HG03280 (cell line): ENCODE measurements around the gene ACO1.

ENCODE experiments used
- ATAC-seq: cut with Tn5 transposase; IDR thresholded peaks from one replicate; pipeline ENCODE4 v1.9.1; 2021; ENCODE audit warnings: mild to moderate bottlenecking, moderate library complexity; ENCODE audit not compliant: unreplicated experiment

Gene ACO1

DNA sequence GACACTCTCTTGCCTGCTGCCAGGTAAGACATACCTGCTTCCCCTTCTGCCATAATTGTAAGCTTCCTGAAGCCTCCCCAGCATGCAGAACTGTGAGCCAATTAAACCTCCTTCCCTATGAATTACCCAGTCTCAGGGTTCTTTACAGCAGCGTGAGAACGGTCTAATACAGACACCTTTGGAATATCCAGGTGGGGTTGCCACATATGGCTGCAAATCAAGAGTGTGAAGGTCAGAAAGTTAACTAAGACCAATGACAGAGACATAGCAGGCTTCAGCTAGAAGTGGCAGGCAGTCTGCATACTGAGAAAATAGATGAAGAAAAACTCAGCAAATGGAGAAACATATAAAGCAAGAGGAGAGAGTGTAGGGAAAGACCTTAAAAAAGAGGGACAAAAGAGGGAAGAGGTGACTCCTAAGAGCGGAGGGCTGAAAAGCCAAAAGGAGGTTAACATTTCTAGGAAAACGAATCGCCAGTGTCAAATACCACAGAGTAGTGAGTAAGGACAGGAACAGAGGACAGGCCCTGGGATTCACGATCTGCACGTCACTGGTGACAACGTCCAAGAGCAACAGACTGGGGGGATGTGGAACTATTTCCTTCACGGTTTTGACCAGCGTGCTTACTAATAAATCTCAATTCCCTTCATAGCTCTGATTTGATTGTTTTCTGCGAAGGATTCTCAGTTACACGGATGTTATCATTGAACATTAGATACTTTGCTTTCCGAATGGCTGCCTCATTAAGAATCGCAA is 1.7 kb upstream of the ACO1 start:
- no peak for ATAC-seq

- no peak for ATAC-seq
Measured at GRCh38 chr9:32384002-32384363, 460 bp upstream of the ACO1 start.

GRCh38 chr9:32385152-32385884 is 875 bp downstream of the ACO1 start:
- no peak for ATAC-seq

- ATAC-seq = no peak
Measured at GRCh38 chr9:32385885-32386283, 1.4 kb downstream of the ACO1 start.

GRCh38 chr9:32387256-32387655 is 2.8 kb downstream of the ACO1 start:
- no peak for ATAC-seq

DNA sequence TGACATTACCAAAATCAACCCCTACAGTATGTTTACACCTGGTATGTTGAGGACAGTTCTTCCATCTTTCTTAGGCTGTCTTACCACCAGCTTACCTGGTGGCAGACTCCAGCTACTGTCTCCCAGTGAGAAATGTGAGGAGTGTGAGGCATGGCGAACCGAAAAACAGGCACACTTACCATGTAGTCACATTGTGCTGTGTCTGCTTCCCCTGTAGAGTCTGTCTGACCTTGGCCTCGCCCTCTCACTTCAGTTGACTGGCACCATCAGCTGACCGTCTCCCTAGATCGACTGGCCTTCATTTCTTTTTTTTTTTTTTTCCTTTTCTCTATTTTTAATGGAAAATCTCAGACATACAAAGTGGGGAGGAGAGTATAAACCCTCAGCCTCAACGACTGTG is 4.9 kb downstream of the ACO1 start:
- ATAC-seq = no peak

GRCh38 chr9:32393911-32394310 is 9.5 kb downstream of the ACO1 start:
- ATAC-seq = no peak

- ATAC-seq = no peak
Measured at GRCh38 chr9:32394381-32395049, 10.1 kb downstream of the ACO1 start.

GRCh38 chr9:32395510-32396216 is 11.2 kb downstream of the ACO1 start:
- ATAC-seq = no peak

DNA sequence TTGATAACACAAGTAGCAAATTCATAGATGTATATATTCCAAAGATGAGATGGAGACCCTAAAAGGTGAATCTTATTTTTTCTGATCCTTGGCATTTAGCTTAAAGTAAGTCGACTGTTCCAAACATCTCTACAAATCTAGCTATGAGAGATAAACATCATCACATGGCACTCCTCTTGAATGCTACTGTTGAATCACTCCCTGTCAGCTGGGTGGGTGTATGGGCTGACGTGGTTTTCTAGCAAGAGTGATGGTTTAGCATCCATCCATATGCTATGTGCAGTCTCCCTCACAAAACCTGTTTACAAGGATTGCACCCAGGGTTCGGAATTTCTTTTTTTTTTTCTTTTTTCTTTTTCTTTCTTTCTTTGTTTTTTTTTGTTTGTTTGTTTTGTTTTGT is 13.8 kb downstream of the ACO1 start:
- ATAC-seq = no peak

GRCh38 chr9:32399110-32399815 is 14.8 kb downstream of the ACO1 start:
- ATAC-seq = no peak

- no peak for ATAC-seq
Measured at GRCh38 chr9:32401488-32401887, 17.0 kb downstream of the ACO1 start.

GRCh38 chr9:32403567-32404260 is 19.3 kb downstream of the ACO1 start:
- no peak for ATAC-seq

DNA sequence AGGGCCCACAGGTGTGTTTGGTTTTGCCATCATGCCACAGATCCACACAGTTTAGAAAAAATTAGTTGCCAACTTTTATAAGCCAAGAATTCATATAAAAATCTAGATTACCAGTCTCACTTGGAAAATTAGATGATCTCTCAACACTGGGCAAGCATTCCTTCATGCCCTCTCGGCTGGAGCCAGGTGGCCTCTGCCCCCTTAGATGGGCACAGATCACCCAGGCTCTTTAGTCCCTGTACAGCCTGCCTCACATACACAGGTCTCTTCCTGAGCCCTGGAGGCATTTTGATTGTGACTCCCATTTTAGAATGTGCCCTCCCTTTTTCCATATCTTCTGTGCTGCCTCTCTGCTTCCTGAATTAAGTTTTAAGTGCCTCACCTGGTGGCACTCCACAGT is 20.0 kb downstream of the ACO1 start:
- no peak for ATAC-seq

DNA sequence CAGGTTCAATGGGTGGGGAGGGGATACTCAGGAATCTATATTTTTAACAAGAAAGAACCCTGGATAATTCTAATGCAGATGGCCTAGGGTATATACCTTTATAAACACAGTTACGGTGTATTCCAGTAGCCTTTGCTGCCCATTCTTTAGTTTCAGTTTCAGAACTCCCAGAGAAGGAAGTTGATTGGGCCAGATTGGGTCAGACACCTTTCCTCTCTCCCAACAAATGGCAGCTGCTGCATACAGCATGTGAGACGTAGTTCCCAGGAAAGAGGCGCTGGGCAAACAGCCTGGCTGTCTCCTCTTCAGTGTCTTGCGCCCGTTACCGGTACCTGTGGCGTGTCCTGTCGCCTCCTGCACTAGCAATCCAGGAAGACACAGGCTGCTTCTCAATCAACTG is 20.4 kb downstream of the ACO1 start:
- no peak for ATAC-seq

GRCh38 chr9:32405506-32405905 is 21.1 kb downstream of the ACO1 start:
- ATAC-seq = no peak

DNA sequence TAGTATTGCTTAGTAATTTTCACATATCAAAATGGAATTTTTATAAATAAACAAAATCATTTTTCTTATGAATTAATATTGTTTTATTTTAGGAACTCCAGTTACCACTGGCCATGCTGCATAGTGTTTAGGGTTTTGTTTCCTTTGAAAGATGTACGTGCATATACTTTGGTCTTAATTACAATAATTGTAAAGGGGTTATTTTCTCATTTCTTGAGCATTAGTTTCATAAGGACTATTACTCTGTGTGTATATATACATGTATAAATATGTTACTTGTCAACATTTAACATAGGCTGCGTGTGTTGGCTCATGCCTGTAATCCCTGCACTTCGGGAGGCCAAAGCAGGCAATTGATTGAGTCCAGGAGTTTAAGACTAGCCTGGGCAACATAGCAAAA is 21.6 kb downstream of the ACO1 start:
- no peak for ATAC-seq

DNA sequence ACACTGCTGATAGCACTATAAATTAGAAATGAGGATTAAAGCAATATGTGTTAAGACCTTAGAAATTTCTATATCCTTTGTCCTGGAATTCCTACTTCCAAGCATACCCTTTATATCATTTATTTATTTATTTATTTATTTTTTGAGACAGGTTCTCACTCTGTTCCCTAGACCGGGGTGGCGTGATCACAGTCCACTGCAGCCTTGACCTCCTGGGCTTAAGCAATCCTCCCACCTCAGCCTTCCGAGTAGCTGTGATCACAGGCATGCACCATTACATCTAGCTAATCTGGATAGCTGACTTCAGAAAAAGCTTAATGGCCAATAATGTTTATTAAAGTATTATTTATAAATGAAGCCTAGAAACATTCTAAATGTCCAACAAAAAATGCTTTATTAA is 27.3 kb downstream of the ACO1 start:
- no peak for ATAC-seq

DNA sequence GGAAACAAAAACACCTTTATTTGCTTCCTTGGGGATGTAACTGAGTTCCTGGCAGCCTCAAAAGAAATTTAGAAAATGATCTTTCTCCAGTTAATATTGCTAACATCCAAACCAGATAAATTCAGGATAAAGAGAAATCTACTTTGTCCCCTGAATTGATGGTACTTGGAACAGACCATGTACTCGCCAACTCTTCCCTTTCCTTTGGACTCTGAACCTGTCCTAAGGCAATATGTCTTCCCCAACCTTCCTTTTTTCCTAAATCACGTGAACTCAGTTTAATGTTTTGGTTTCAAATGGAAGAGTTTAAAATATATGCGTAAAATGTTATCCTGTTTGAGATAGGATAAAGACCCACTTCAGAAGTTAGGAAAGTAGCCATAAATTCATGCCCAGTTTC is 28.0 kb downstream of the ACO1 start:
- no peak for ATAC-seq

DNA sequence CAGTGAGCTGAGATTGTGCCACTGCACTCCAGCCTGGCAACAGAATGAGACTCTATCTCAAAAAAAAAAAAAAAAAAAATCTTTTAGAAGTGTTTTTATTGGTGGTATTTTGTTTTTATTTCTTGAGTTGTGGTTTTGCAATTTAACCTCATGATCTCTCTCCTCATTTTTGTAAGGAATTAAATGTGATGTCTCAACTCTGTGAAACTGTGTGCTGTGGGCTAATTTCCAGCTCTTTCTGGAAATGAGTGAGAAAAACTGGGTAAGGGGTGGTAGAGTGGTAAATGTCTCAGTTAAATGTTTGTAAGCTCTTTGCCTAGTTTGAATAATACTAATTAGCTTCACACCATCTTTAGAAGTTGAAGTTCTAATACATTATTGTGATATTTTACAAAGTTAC is 29.0 kb downstream of the ACO1 start:
- no peak for ATAC-seq
